ENCODE results near the gene MYO19. TPM values are rescaled to one million over a fixed set of nuclear protein-coding genes. Genes with fewer than 3 reads are reported as not detected.
A peak's percentile ranks its signal among the peaks of the same experiment; 100 is the strongest.

MYO19 gene
- total and polyA plus RNA-seq, 9 of the 15 experiments (the other 6 are each of a cell fraction or from before 2014, with no cell fraction given): 21.6 to 176 (median 129) TPM

DNA sequence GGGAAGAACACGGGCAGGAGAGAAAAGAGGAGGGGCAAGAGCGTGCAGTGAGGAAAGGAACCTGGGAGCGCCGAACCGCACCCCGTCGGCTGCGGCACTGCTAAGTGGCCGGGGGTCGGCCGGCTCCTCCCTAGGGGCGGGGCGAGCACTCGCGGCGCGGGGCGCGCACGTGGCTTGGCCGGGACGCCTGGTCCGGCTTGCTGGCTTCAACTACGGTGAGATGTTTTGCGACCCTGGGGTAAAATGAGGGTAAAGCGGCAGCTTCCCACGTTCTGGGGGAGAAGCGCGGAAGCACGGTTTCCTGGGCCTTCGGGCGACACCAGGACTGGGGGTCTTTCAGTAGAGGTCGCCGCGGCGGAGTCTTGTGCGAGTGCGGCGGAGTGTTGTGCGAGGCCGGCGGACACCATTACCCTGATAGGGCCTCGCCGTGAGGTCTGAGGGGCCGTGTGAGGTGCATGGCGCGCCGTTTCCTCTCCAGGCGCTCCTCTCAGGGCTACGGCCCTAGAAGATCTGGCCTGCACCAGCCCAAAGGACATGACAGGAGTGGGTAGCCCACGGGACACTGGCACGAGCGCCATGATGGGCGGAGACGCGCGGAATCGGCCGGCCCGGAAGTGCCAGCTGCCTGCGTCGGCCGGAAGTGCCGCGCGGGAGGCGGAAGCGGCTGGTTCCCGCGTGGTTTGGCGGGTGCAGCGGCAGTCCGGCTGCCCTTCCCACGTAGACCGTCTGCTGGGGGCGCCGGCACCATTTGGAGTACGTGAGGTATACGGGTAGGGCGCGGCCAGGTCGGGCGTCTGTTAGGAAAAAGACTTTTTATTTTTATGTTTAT lies at the start of gene MYO19, which contains the start of gene PIGW (continued):
- TF ChIP-seq RBFOX2 (IDR thresholded peaks at IDR 0.05; ENCODE audit: low read depth, low read length): peak; percentile 98
- TF ChIP-seq, protein P1, sequence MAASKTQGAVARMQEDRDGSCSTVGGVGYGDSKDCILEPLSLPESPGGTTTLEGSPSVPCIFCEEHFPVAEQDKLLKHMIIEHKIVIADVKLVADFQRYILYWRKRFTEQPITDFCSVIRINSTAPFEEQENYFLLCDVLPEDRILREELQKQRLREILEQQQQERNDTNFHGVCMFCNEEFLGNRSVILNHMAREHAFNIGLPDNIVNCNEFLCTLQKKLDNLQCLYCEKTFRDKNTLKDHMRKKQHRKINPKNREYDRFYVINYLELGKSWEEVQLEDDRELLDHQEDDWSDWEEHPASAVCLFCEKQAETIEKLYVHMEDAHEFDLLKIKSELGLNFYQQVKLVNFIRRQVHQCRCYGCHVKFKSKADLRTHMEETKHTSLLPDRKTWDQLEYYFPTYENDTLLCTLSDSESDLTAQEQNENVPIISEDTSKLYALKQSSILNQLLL (CRISPR knock-in tag; IDR thresholded peaks at IDR 0.05; ENCODE audit: borderline replicate concordance): no peak
- TF ChIP-seq RBM22 (IDR thresholded peaks at IDR 0.05; ENCODE audit: low read depth, low read length, poor library complexity, severe bottlenecking): no peak
- TF ChIP-seq ZNF431 (CRISPR knock-in tag; IDR thresholded peaks at IDR 0.05): no peak
- TF ChIP-seq, protein P2, sequence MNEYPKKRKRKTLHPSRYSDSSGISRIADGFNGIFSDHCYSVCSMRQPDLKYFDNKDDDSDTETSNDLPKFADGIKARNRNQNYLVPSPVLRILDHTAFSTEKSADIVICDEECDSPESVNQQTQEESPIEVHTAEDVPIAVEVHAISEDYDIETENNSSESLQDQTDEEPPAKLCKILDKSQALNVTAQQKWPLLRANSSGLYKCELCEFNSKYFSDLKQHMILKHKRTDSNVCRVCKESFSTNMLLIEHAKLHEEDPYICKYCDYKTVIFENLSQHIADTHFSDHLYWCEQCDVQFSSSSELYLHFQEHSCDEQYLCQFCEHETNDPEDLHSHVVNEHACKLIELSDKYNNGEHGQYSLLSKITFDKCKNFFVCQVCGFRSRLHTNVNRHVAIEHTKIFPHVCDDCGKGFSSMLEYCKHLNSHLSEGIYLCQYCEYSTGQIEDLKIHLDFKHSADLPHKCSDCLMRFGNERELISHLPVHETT (CRISPR knock-in tag; conservative IDR thresholded peaks at IDR 0.05 in 1 of 2, IDR thresholded peaks at IDR 0.05 in 1 of 2): peak in 1 of 2 experiments; percentile 14; a peak in 1 of 4 replicates
- no peak for TF ChIP-seq NBN (IDR thresholded peaks at IDR 0.05; ENCODE audit: low read depth)
- 0 out of 4 replicates have a peak, but pooled peaks of 1 of the 2 experiments have one; percentile 14 for TF ChIP-seq MLLT1 (IDR thresholded peaks at IDR 0.05)
- 0 out of 2 replicates have a peak, but pooled peaks have one; percentile 42 for TF ChIP-seq ZNF77 (CRISPR knock-in tag; IDR thresholded peaks at IDR 0.05)
- peak; percentile 86 for TF ChIP-seq PCBP1 (IDR thresholded peaks at IDR 0.05; ENCODE audit: low read depth, low read length, poor library complexity, severe bottlenecking)
- no peak for TF ChIP-seq CAMTA2 (CRISPR knock-in tag; conservative IDR thresholded peaks at IDR 0.05)
- no peak for TF ChIP-seq CHD4 (IDR thresholded peaks at IDR 0.05; ENCODE audit: insufficient read depth, insufficient replicate concordance, low read depth, low read length, poor library complexity, severe bottlenecking)
- TF ChIP-seq, protein P3, sequence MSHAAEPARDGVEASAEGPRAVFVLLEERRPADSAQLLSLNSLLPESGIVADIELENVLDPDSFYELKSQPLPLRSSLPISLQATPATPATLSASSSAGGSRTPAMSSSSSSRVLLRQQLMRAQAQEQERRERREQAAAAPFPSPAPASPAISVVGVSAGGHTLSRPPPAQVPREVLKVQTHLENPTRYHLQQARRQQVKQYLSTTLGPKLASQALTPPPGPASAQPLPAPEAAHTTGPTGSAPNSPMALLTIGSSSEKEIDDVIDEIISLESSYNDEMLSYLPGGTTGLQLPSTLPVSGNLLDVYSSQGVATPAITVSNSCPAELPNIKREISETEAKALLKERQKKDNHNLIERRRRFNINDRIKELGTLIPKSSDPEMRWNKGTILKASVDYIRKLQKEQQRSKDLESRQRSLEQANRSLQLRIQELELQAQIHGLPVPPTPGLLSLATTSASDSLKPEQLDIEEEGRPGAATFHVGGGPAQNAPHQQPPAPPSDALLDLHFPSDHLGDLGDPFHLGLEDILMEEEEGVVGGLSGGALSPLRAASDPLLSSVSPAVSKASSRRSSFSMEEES (CRISPR knock-in tag; IDR thresholded peaks at IDR 0.05): no peak
- TF ChIP-seq ZBTB5 (IDR thresholded peaks at IDR 0.05): no peak
- no peak for TF ChIP-seq HMBOX1 (IDR thresholded peaks at IDR 0.05)

Measured in K562 (cell line).